Activated CD8-positive, alpha-beta memory T cell treated with anti-CD3 and anti-CD28 coated beads for 48 hours (primary cell): ENCODE data around the gene AJUBA.
"Not testable (repeated sequence)": the region's sequence is repeated elsewhere in the genome, so short reads cannot be mapped to it uniquely, and the experiment has no call there.

Source experiments
- DNase-seq, 3 experiments: peaks; one replicate each; pipeline ENCODE4 v3.0.0-alpha.2; 2020; ENCODE audit warnings: low read depth in 2 of 3, low spot score in 2 of 3

AJUBA gene

DNA sequence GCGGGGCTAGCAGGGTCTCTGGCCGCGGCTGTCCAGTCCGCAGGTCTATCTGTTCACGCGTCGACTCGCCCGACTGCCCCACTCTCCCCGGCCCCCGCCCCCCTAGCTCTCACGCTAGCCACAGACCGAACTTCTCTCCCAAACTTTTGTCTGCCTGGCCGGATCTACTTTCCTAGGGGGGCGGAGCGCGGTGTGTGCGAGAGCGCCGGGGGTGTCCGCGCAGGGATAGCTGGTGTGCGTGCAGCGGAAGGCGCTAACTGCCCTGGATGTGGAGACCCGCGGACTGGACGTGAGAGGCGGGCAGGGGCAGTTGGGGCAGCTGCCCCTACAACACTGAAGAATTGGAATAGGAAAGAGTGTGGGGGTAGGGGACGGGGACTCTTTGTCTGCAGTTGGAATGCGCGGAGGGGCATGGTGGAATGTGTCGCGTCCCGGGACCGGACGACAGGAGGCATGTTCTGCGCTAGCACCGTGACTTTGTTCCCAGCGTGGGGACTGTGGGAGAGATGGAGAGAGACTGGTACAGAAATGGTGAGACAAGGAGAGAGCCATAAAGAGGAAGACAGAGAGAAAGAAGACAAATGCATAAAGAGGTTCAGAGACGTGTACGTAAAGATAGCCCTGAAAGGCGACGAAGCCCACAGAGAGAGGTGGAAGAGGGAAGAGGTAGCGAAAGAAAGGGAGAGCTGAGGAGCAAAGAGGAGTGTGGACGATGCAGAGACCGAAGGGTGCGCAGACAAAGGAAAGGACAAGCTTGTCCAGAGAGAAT is at the start of gene AJUBA:
Gene AJUBA, minus strand, starts transcription at position 75 of the 769 bp plus-strand sequence. CDS start 285 bp downstream, outside the sequence.
- peak; percentile 42 to 59 (median 53) for DNase-seq

DNA sequence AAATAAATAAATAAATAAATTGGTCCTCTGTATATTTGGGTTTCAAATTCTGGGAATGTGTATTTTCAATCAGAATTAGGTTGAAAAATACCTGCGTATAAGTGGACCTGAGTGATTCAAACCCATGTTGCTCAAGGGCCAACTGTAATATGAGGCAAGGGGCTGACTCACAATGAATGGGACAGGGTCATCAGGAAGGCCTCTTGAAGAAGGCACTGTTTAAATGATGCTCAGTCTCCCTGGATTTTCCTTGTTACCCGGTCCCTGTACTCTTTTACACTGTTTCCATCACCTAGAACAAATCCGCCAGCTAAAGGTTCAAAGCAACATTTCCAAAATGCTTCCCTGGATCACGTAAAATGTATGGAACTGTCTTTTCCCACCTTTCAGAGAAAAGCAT is 48.6 kb upstream of the AJUBA start:
- DNase-seq, result no peak

DNA sequence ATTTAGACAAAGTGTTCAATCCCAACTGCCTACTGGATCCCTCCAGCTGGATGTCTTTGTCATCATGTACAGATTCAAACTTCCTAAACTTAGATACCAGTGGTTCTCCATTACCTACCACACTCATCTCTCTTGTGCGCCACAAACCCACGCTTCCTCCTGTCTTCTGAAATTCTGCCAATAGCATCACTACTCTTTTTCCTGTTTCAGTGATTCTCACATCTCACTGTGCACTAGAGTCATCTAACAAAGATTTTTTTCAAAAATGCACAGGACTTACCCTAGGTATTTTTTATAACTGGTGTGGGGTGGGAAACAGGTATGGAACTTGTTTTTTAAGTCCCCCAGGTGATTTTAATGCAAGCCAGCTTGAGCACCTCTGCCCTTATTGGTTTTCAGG is 46.4 kb upstream of the AJUBA start:
- no peak for DNase-seq

DNA sequence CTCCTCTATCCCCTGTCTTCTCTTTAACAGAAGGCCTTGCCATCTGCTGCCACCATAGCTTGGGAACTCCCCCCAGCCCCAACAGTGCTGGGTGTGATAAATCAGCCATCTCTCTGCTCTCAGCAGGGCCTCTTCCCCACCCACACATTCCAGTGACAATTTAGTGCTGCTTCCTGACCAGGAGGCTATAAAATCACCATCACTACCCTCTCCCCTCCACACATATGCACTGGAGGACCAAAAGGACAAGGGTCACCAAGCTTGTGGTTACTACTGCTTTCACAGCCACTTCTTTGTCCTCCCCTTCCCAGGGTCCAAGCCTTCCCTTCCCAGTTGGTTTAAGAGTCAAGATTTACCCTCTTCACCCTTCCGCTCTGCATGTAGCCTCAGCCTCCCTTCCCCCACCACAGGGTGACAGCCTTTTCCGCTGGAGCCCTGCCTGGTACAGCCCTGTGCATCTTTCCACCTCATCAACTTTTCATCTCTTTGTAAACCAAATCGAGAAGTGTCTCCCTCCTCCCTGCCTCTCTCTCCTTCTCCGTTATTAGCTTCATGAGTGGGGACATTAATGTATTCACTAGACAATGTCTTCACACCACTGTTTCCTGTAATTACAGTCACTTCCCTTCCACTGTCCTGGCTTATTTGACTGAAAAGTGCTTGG is 42.9 kb upstream of the AJUBA start:
- no peak for DNase-seq

DNA sequence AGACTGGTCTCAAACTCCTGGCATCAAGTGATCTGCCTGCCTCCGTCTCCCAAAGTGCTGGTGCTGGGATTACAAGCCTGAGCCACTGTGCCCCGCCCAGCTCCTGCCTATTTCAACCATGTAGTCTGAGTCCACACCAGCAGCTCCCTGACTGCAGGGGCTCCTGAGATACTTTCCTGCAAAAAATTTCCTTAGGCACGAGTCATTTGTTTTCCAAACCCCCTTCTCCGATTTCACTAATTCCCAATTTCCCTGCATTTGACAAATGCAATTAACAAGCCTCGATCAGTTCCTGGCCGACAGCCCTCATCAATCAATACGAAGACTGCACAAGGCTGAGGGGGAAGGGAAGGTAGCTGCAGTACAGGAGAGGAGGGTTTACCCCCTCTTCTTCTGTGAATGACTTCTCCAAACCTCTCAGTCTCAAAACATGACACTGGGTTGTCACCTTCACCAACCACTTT is 42.3 kb upstream of the AJUBA start:
- no peak for DNase-seq

DNA sequence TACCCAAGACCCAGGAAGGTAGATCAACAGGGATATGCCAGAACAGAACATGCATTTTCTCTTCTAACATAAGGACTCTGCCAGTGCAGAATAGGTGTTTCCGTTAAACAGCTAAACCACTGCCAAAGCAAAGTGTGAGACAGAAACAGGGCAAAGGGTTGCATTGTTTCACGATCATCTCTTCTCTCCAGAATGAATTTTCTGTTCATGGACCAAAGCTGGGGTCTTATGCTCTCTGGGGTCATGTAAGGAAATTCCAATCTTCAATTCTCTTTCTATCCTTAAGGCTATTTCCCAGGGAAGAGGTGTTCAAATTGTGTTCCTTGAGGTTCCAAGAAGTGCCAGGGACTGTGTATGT is 41.4 kb upstream of the AJUBA start:
- DNase-seq, result no peak

DNA sequence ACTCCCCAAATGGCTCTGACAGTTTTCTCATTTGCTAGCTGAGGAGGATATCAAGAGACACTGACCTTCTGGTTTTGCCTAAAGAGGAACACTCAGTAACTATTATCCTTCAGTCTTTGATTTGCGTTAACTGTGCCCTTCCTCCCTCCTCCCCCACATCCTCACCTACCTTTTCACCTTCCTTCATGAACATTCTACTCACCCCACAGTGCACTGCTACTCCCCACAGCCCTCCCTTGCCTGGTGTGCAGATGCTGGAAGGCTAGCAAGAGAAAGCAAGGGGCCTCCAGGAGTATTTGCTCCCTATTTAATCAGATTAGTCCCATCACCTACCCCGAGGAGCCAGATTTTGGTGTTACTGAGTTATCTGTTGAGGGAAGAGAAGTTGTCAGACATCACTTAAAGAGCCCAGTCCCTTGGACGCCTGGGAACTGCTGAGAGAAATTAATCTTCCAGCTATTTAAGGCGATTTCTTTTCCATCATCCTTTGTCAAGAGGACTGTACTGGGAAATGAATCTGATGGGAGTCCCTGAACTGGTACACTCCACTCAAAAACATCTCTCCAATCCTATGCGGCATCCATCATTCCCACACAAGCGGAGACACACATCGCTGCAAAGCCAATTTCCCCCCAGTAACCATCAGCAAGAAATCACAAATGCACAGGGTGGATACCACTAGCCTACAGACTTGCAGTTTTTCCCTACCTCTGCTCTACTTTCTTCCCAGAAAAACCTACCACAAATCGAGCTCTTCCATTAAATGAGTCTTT is 40.9 kb upstream of the AJUBA start:
- DNase-seq, result no peak

DNA sequence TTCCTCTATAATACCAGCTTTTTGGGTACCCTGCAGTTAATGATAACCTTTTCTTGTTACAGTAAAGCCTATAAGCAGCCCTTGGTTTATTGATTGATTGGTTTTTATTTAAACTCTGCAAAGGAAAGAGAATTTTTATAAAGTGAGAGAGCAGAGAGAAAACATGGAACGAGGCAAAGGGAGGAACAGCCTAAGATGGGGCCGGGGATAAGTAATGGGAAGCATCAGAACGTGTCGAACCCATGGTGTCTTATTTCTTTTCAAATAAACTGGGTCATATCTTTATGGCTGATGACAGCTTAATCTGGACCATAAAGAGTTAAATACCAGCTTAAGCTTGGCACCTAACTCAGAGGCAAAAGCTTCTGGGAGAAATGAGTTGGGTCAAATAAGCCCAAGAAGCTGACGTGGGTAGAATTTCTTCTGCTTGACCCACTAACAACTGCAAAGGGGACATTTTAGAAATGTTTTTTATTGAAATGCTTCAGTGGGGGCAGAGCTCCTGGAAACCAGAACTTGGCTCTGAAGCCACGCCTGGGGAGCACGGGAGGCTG is 39.6 kb upstream of the AJUBA start:
- no peak for DNase-seq

DNA sequence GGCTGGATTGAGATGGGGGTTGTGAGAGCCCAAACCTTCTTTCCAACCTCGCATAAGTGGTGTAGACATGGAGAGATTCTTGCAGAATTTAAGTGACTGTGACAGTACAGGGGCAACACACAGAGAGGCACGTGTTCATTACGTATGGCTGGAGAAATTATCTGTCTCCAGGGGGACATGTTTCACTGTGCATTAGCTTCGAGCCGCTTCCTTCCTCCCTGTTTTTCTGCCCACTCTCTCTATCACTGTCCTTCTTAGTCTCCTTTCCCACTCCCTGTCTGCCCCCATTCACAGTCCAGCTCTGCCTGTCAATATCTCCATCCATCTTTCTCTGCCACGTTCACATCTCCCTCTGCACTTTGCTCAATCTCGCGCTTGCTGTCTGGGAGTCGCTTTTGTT is 39.1 kb upstream of the AJUBA start:
- DNase-seq, result no peak

DNA sequence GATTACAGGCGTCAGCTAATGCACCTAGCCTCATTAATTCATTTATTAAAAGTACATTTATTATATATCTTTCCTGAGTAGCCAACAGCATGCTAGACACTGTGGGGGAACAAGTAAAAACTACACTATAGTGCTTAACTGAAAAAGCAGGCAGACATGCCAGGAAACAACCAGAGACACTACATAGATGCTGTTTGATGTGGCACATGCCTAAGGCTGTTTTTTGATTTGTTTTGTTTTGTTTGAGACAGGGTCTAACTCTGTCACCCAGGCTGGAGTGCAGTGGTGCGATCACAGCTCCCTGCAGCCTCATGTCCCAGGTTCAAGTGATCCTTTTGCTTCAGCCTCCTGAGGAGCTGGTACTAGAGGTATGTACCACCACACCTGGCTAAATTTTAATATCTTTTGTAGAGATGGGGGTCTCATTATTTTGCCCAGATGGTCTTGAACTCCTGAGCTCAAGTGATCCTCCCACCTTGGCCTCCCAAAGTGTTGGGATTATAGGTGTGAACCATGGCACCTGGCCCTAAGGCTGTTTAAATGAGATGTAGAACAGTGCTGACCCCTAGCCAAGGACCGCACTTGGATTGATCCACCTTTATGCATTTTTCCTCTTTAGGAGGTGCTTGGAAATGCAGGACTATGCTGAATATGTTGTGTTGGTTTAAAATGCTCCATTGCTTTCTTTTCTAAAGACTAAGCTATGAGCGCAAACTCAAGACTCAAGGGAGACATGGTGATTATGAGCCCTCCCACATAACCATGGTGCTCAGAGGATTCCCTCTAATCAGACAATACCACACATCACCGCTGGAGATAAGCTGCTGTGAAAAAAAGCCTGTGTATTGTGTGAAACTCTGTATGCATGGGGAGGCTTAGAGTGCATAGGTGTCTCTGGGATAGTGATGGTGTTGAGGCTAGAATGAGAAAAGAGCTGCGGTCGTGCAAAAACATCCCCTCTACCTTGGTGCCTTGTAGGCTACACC is 38.1 kb upstream of the AJUBA start:
- DNase-seq, result no peak

DNA sequence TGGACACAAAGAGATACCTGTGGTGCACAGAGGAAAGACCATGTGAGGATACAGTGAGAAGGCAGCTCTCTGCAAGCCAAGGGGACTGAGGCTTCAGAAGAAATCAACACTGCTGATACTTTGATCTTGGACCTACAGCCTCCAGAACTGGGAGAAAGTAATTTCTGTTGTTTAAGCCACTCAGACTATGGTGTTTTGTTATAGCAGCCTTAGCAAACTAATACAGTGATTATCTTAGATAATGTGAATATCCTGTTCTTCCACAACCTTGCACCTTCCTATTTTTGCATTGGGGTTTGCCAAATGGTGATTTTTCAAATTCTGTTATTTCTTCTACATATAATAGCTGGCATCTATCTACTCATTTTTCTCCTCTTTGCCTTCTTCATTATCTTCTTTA is 35.8 kb upstream of the AJUBA start:
- DNase-seq, result no peak

DNA sequence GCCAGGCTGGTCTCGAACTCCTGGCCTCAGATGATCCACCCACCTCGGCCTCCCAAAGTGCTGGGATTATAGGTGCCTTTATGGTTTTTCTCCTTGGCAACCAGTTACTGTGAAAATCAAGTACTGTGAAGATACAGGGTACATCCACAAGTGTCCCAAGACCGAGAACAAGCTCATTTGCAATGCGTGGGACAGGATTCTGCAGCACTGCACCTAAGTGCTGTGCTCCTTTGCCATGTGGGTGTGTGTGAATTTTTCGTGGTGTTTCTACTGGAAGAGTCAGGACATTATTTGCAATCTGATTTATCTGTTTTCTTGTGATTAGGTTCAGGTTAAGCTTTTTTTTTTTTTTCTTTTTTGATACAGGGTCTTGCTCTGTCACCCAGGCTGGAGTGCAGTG is 34.7 kb upstream of the AJUBA start:
- DNase-seq, result no peak

DNA sequence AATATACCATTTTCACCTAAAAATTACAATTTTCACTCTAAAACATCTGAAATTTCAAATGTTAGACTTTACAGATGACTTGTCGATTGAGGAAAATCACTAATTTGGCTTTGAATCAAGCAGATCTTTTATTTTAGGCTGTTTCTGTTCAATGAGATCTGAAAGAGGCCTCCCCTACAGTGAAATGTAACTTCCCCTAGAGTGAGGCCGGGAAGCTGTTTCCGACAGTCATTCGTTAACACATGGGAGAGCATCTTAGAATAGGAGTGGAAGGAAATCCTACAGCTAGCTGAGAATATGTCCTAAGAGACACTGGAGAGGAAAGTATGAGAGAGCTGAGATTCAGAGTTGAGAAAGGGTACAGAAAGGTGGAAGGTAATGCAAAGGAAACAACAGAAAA is 33.3 kb upstream of the AJUBA start:
- DNase-seq, result no peak

DNA sequence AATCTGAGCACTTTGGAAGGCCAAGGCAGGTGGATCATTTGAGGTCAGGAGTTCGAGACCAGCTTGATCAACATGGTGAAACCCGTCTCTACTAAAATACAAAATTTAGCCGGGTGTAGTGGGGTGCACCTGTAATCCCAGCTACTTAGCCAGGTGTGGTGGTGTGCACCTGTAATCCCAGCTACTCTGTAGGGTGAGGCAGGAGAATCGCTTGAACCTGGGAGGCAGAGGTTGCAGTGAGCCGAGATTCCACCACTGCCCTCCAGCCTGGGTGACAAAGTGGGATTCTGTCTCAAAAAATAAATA is 31.4 kb upstream of the AJUBA start:
- not testable (repeated sequence) for DNase-seq

DNA sequence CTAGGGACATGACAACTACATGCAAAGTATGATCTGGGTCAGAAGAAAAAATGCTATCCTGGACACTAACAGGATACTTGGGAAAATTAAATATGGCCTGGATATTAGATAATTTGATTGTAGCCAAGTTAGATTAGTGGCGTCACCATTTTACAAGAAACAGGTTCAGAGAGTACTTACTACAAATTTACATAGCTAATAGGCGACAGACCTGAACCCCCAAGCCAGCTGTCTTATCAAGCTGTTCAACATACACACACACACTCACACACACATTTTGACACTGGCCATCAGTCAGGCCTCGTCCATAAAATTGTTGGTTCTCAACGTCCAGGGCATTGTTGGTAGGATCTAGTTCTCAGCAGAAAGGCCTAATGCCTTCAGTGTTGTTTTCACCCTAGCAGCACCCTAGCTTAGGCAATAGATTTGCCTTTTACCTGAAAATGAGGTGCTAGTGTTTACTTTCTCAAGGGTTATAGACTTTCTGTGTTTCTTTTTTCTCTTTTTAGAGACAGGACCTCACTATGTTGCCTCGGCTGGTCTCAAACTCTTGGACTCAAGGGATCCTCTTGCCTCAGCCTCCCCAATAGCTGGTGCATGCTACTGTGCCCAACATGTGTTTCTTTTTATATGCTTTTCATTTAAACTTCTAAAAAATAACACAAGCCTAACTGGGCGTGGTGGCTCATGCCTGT is 30.9 kb upstream of the AJUBA start:
- DNase-seq, result no peak

DNA sequence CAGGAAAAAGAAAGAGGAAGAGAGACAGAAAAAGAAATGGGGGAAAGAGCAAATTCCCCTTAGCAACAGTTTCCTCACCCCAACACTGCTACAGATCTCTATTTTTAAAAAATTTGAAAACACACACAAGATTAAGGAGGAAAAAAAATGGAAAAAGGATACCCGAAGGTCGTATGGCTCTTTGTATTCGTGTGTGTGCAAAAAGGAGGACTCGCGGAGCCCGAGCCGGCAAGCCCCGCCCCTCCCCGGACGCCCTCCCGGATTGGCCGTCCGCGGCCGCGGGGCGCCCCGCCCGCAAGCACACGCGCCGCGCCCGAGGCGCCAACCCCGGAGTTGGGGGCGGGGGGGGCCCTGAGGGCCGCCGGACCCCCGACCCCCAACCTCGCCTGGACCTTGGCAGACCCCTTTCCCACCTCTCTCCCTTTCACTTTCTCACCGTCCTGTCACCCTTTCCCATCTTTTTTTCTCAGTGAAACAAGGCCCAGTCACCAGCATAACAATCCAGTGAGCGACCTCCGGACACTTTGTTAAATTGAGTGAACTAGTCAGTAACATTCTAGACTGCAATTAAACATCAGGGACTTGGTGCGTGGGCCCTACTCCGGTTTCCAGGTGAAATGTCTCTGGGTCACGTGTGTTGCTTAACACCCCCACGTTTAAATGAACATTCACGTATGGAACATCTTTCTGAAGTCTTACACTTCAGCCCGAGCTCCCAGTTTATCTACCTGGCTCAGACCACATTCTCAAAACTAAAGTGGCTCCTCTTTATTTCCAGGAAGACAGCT is 27.8 kb upstream of the AJUBA start, which contains the start of gene C14orf93:
Gene C14orf93, minus strand, starts transcription at position 205 of the 788 bp plus-strand sequence. CDS start 11,120 bp downstream, outside the sequence.
- peak; percentile 47 to 62 (median 54) for DNase-seq

DNA sequence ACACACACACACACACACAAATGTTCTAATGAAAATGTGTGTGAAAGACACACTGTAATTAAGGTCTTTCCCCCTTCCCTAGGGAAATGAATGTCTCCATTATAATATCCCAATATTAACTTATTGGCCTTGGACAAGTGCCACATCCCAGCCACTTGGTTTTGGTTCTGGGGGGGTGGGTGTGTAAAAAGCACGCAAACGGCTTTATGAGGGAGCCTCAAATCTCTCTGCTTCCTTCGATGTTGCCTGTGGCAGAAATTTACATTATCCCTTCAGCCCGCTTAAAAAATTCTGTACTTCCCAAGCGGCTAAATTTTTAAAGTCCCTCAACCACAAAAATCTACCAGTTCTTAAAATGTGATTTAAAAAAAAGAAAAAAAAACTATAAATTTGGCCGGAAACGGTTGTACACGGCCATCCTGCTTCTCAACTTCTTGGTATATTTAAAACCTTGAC is 27.2 kb upstream of the AJUBA start:
- no peak for DNase-seq

DNA sequence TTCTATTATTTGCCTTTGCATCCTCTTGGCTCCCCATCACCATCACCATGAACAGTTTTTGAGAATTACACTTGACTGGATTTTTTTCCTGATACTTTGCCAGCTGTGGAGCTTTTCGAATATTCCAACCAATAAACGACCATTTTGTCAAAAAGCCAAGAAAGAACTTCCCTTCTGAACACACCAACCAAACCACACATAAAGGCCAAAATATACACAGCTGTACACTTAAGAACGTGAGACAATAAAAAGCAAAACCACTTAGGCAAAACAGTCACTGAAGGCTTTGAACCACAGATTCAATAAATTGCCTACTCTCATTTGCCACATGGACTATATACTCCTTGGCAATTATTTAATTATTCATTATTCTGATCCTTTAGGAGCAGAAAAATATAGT is 26.5 kb upstream of the AJUBA start:
- no peak for DNase-seq
